RPMI7951 (cell line): Measurements from ENCODE around the gene GRID2IP. TPM values are rescaled to one million over a fixed set of nuclear protein-coding genes. Genes with fewer than 3 reads are reported as not detected.
"Not testable (repeated sequence)": the region's sequence is repeated elsewhere in the genome, so short reads cannot be mapped to it uniquely, and the experiment has no call there.

ENCODE experiments used
- DNase-seq: peaks from one replicate; pipeline ENCODE4 v3.0.0-alpha.2; 2012; ENCODE audit warnings: low read depth
- total RNA-seq: library from RNA; depleted of rRNA; stranded (reverse); fragments of >200 nt; shearing (Covaris generic); gene quantifications from 2 replicates; pipeline ENCODE4 v1.2.3, GENCODE V29; 2014

GRID2IP gene
- total RNA-seq, 1 experiment from 2014 or later: not detected

GRCh38 chr7:6487184-6487545 is 64.1 kb downstream of the GRID2IP start:
- DNase-seq: no peak

- no peak for DNase-seq
These were observed 64.7 kb downstream of the GRID2IP start for GRCh38 chr7:6486438-6487183.

GRCh38 chr7:6482743-6483119 is 68.5 kb downstream of the GRID2IP start:
- DNase-seq: no peak

- DNase-seq: no peak
These were observed 69.0 kb downstream of the GRID2IP start for GRCh38 chr7:6482307-6482706.

- no peak for DNase-seq
These were observed 69.8 kb downstream of the GRID2IP start for GRCh38 chr7:6481445-6481844.

- no peak for DNase-seq
These were observed 71.0 kb downstream of the GRID2IP start for GRCh38 chr7:6480323-6480660.

GRCh38 chr7:6479067-6479466 is 72.2 kb downstream of the GRID2IP start:
- no peak for DNase-seq

- no peak for DNase-seq
These were observed 73.1 kb downstream of the GRID2IP start for GRCh38 chr7:6478186-6478585.

GRCh38 chr7:6477318-6477660 is 74.0 kb downstream of the GRID2IP start:
- no peak for DNase-seq

GRCh38 chr7:6476596-6477317 is 74.5 kb downstream of the GRID2IP start:
- no peak for DNase-seq

GRCh38 chr7:6475433-6476186 is 75.7 kb downstream of the GRID2IP start:
- DNase-seq: no peak

- DNase-seq: no peak
These were observed 85.4 kb downstream of the GRID2IP start for GRCh38 chr7:6465862-6466261.

- DNase-seq: not testable (repeated sequence)
These were observed 87.7 kb downstream of the GRID2IP start for GRCh38 chr7:6463609-6464008.

- no peak for DNase-seq
These were observed 89.2 kb downstream of the GRID2IP start for GRCh38 chr7:6461946-6462550.

GRCh38 chr7:6460990-6461584 is 90.2 kb downstream of the GRID2IP start:
- no peak for DNase-seq

- DNase-seq: no peak
These were observed 91.0 kb downstream of the GRID2IP start for GRCh38 chr7:6460303-6460702.

- not testable (repeated sequence) for DNase-seq
These were observed 92.6 kb downstream of the GRID2IP start for GRCh38 chr7:6458676-6459075.

- peak; percentile 80 for DNase-seq
These were observed 97.5 kb downstream of the GRID2IP start for GRCh38 chr7:6453734-6454133.

- DNase-seq: no peak
These were observed 100.0 kb downstream of the GRID2IP start for GRCh38 chr7:6451224-6451705.

- DNase-seq: peak; percentile 66
These were observed 100.7 kb downstream of the GRID2IP start for GRCh38 chr7:6450591-6450990.

- peak; percentile 80 for DNase-seq
These were observed 101.4 kb downstream of the GRID2IP start for GRCh38 chr7:6449884-6450283.
